HCT116 (cell line): Measurements from ENCODE around the gene KCNH5. TPM values are rescaled to one million over a fixed set of nuclear protein-coding genes. Genes with fewer than 3 reads are reported as not detected.

Experiments used
- ATAC-seq: fragments of 200-7000 bp; cut with Tn5 transposase; 2 replicates; pipeline ENCODE4 v1.9.1; 2020; ENCODE audit warnings: mild to moderate bottlenecking, moderate library complexity
- BruUV-seq: library from RNA; stranded (reverse); fragments of 400-500 nt; replicated peaks from 2 replicates; lab custom pipeline; 2021; lab: Mats Ljungman, UMichigan
- CTCF ChIA-PET: fragments of 300-600 bp; sonication (Branson Sonifier 250); formaldehyde crosslinking; loops from one replicate; lab custom pipeline; 2021; ENCODE audit warnings: antibody characterized with exemption; lab: Charles Lee
- POLR2A ChIA-PET: fragments of 300-600, 350-600 bp; sonication (Branson Sonifier 250); formaldehyde crosslinking; loops from one replicate; lab custom pipeline; 2021; ENCODE audit warnings: antibody characterized with exemption; lab: Charles Lee
- RAD21 ChIA-PET, 2 experiments: fragments of 300-600 bp; sonication (Branson Sonifier 250); formaldehyde crosslinking; loops; one replicate each; lab custom pipeline; 2023; ENCODE audit warnings: low total read pairs in 2 of 2; ENCODE audit not compliant: uncharacterized antibody in 2 of 2, unreplicated experiment in 2 of 2, low non-redundant PET in 1 of 2; lab: Charles Lee
- DNase-seq: peaks from one replicate; pipeline ENCODE4 v3.0.0-alpha.2; 2010; ENCODE audit warnings: low read depth, low spot score
- H2AFZ ChIP-seq: fragments of 200-600 bp; shearing (Covaris generic), sonication (generic); 2 replicates; pipeline ENCODE4 v1.6.1; 2017; ENCODE audit warnings: low read depth, mixed run types, mixed read lengths, antibody characterized with exemption, low read length; ENCODE audit not compliant: poor library complexity, severe bottlenecking
- H3K27ac ChIP-seq: 2 replicates; pipeline ENCODE4 v1.5.1; 2012; ENCODE audit warnings: low read depth, low read length
- H3K27me3 ChIP-seq: fragments of 200-600 bp; sonication (generic); 2 replicates; pipeline ENCODE4 v1.6.1; 2016; ENCODE audit warnings: mixed run types, low read length, mixed read lengths; ENCODE audit not compliant: insufficient read depth
- H3K36me3 ChIP-seq, 2 experiments: fragments of 200-500 bp in 1 of 2; fragments of 200-600 bp in 1 of 2; sonication (Bioruptor generic) in 1 of 2; sonication (generic) in 1 of 2; 2 replicates each; pipeline versions ENCODE4 v1.5.1 to v1.6.1; 2014 to 2016; ENCODE audit warnings: low read length in 2 of 2, inconsistent platforms in 1 of 2, mixed read lengths in 1 of 2, mixed run types in 1 of 2; ENCODE audit not compliant: insufficient read depth in 2 of 2, control insufficient read depth in 1 of 2
- H3K4me1 ChIP-seq, 2 experiments: fragments of 200-600 bp in 1 of 2; sonication (generic) in 1 of 2; 2 replicates each; pipeline versions ENCODE4 v1.5.1 to v1.6.1; 2012 to 2017; ENCODE audit warnings: low read length in 2 of 2, inconsistent platforms in 1 of 2, mild to moderate bottlenecking in 1 of 2, mixed read lengths in 1 of 2, mixed run types in 1 of 2, moderate library complexity in 1 of 2; ENCODE audit not compliant: insufficient read depth in 2 of 2, control insufficient read depth in 1 of 2
- H3K4me2 ChIP-seq: fragments of 200-600 bp; sonication (generic); 2 replicates; pipeline ENCODE4 v1.6.1; 2017; ENCODE audit warnings: mixed run types, low read length, mixed read lengths
- H3K4me3 ChIP-seq, 2 experiments: fragments of 200-600 bp in 1 of 2; sonication (generic) in 1 of 2; replicated peaks in 1 of 2; 2 replicates each; pipeline ENCODE4 v1.5.1; 2011 to 2016; ENCODE audit warnings: low read length in 2 of 2, control low read depth in 1 of 2, low read depth in 1 of 2, mild to moderate bottlenecking in 1 of 2, mixed read lengths in 1 of 2, mixed run types in 1 of 2
- H3K79me2 ChIP-seq: fragments of 200-600 bp; sonication (generic); 2 replicates; pipeline ENCODE4 v1.6.1; 2017; ENCODE audit warnings: mild to moderate bottlenecking, mixed run types, low read length, moderate library complexity, mixed read lengths; ENCODE audit not compliant: insufficient read depth
- H3K9ac ChIP-seq: fragments of 200-600 bp; sonication (generic); 2 replicates; pipeline ENCODE4 v1.6.1; 2016; ENCODE audit warnings: low read length, mixed read lengths
- H3K9me2 ChIP-seq: fragments of 200-600 bp; sonication (generic), shearing (Covaris generic); 2 replicates; pipeline ENCODE4 v1.6.1; 2017; ENCODE audit warnings: mixed run types, mild to moderate bottlenecking, moderate library complexity; ENCODE audit not compliant: insufficient read depth
- H3K9me3 ChIP-seq, 2 experiments: fragments of 200-500 bp in 1 of 2; fragments of 200-600 bp in 1 of 2; sonication (Bioruptor generic) in 1 of 2; sonication (generic) in 1 of 2; 2 replicates each; pipeline ENCODE4 v1.6.1; 2014 to 2017; ENCODE audit warnings: low read length in 2 of 2, mixed read lengths in 2 of 2, inconsistent platforms in 1 of 2, low read depth in 1 of 2, mild to moderate bottlenecking in 1 of 2, mixed run types in 1 of 2, moderate library complexity in 1 of 2; ENCODE audit not compliant: control insufficient read depth in 1 of 2, insufficient read depth in 1 of 2
- H4K20me1 ChIP-seq: fragments of 200-600 bp; sonication (generic), shearing (Covaris generic); 2 replicates; pipeline ENCODE4 v1.6.1; 2017; ENCODE audit warnings: mixed run types, mild to moderate bottlenecking, moderate library complexity; ENCODE audit not compliant: insufficient read depth
- CBX3 ChIP-seq: IDR thresholded peaks from 2 replicates; pipeline ENCODE4 v1.6.1; 2012; ENCODE audit warnings: low read depth
- CTCF ChIP-seq, 3 experiments: fragments of 200-600 bp in 1 of 3; sonication (generic) in 1 of 3; IDR thresholded peaks in 2 of 3; conservative IDR thresholded peaks in 1 of 3; 2 replicates each; pipeline ENCODE4 v1.5.1; 2012 to 2017; ENCODE audit warnings: low read depth in 2 of 3, low read length in 2 of 3, antibody characterized with exemption in 1 of 3, borderline replicate concordance in 1 of 3, control low read depth in 1 of 3, mild to moderate bottlenecking in 1 of 3, mixed read lengths in 1 of 3, mixed run types in 1 of 3, moderate library complexity in 1 of 3; ENCODE audit not compliant: insufficient read depth in 1 of 3
- EGR1 ChIP-seq: IDR thresholded peaks from 2 replicates; pipeline ENCODE4 v1.6.1; 2012; ENCODE audit warnings: low read depth
- EZH2 ChIP-seq: fragments of 200-600 bp; sonication (generic); IDR thresholded peaks from 2 replicates; pipeline ENCODE4 v1.6.1; 2017; ENCODE audit warnings: antibody characterized with exemption, mixed run types
- SP1 ChIP-seq: IDR thresholded peaks from 2 replicates; pipeline ENCODE4 v1.6.1; 2012; ENCODE audit warnings: low read depth
- TCF7L2 ChIP-seq: IDR thresholded peaks from 2 replicates; pipeline ENCODE4 v1.7.0; 2011; ENCODE audit warnings: borderline replicate concordance, inconsistent platforms; ENCODE audit not compliant: insufficient read depth, insufficient read length; ENCODE audit errors: extremely low read depth
- ZBTB33 ChIP-seq: IDR thresholded peaks from 2 replicates; pipeline ENCODE4 v1.6.1; 2011; ENCODE audit warnings: mild to moderate bottlenecking, low read length, moderate library complexity; ENCODE audit not compliant: insufficient replicate concordance; ENCODE audit errors: extremely low read depth
- ZFX ChIP-seq: fragments of 450-650 bp; IDR thresholded peaks from 2 replicates; pipeline ENCODE4 v1.6.1; 2017
- ZNF274 ChIP-seq: fragments of 200-500 bp; sonication (Bioruptor generic); IDR thresholded peaks from 2 replicates; pipeline ENCODE4 v1.6.1; 2014; ENCODE audit warnings: mild to moderate bottlenecking, low read depth, low read length, inconsistent platforms
- intact Hi-C: fragments of 100-400 bp; cut with micrococcal nuclease; formaldehyde crosslinking; loops from 2 replicates; pipeline ENCODE4 v1.10.0; 2022
- total RNA-seq: library from RNA; stranded (reverse); gene quantifications from one replicate; pipeline ENCODE4 v1.2.1, GENCODE V29; 2021; ENCODE audit not compliant: unreplicated experiment

The KCNH5 gene
- total RNA-seq, 1 experiment from 2014 or later = not detected

GRCh38 chr14:62670526-62670925, 374.7 kb downstream of the KCNH5 start:
- POLR2A ChIA-PET = no interaction called here
- intact Hi-C loops = no loop called here

More at GRCh38 chr14:62670526-62670925, 374.7 kb downstream of the KCNH5 start:
- no peaks in the 10 kb centered on the region for H3K9me2 ChIP-seq
- BruUV-seq = no TSS peak
- DNase-seq = no peak
- ChIA-PET CTCF (no interaction called here), RAD21 (no interaction called here)
- H3K36me3 ChIP-seq = no peaks in the 10 kb centered on the region
- no peaks in the 10 kb centered on the region for H3K27me3 ChIP-seq
- H3K79me2 ChIP-seq = no peaks in the 10 kb centered on the region
- H3K9me3 ChIP-seq = peaks cover 8 to 12% of the 10 kb centered on the region in 2 experiments; a peak in 2 of 4 replicates
- no peak overlapping the region for H3K4me2 ChIP-seq
- H3K9ac ChIP-seq = no peak overlapping the region
- H3K27ac ChIP-seq = no peak overlapping the region
- TF ChIP-seq SP1 = no peak
- no peak for TF ChIP-seq ZFX
- no peak for TF ChIP-seq ZNF274
- no peak for TF ChIP-seq EGR1
- TF ChIP-seq TCF7L2 = no peak
- no peak for TF ChIP-seq CTCF (IDR thresholded peaks at IDR 0.05 in 2 of 3, conservative IDR thresholded peaks at IDR 0.05 in 1 of 3; ENCODE audit: borderline replicate concordance in 1 of 3, insufficient read depth in 1 of 3, low read depth in 2 of 3, low read length in 2 of 3)
- no peak for TF ChIP-seq EZH2
- TF ChIP-seq ZBTB33 = no peak
- TF ChIP-seq CBX3 = no peak
- no peak for ATAC-seq
- H3K4me1 ChIP-seq = no peaks in the 10 kb centered on the region
- no peaks in the 10 kb centered on the region for H4K20me1 ChIP-seq
- H3K4me3 ChIP-seq = no peak overlapping the region
- H2AFZ ChIP-seq = no peak overlapping the region
